H9 (cell line): ENCODE measurements around the gene SORBS1. TPM values are rescaled to one million over a fixed set of nuclear protein-coding genes. Genes with fewer than 3 reads are reported as not detected.

Source experiments
- DNase-seq: peaks from one replicate; pipeline ENCODE4 v3.0.0-alpha.2; 2017
- H2AFZ ChIP-seq: one replicate; pipeline ENCODE4 v1.6.1; 2013; ENCODE audit warnings: mild to moderate bottlenecking, low read length, control low read depth, moderate library complexity
- H2AK5ac ChIP-seq: 2 replicates; pipeline ENCODE4 v1.6.1; 2013; ENCODE audit warnings: low read length, control low read depth, mixed read lengths; ENCODE audit not compliant: insufficient read length
- H2BK120ac ChIP-seq: one replicate; pipeline ENCODE4 v1.6.1; 2013; ENCODE audit warnings: low read depth, mild to moderate bottlenecking, low read length, control low read depth, inconsistent platforms; ENCODE audit not compliant: poor library complexity, severe bottlenecking
- H2BK12ac ChIP-seq: 2 replicates; pipeline ENCODE4 v1.6.1; 2013; ENCODE audit warnings: low read length, control low read depth, mixed read lengths, low read depth; ENCODE audit not compliant: insufficient read length
- H2BK15ac ChIP-seq: 2 replicates; pipeline ENCODE4 v1.6.1; 2013; ENCODE audit warnings: low read depth, low read length, control low read depth
- H2BK20ac ChIP-seq: one replicate; pipeline ENCODE4 v1.6.1; 2013; ENCODE audit warnings: low read depth, mild to moderate bottlenecking, low read length, control low read depth, inconsistent platforms; ENCODE audit not compliant: poor library complexity, severe bottlenecking
- H2BK5ac ChIP-seq: 2 replicates; pipeline ENCODE4 v1.6.1; 2013; ENCODE audit warnings: low read length, control low read depth, mixed read lengths; ENCODE audit not compliant: insufficient read length
- H3K14ac ChIP-seq: 2 replicates; pipeline ENCODE4 v1.6.1; 2013; ENCODE audit warnings: low read length, control low read depth; ENCODE audit not compliant: insufficient read depth
- H3K18ac ChIP-seq: 2 replicates; pipeline ENCODE4 v1.6.1; 2013; ENCODE audit warnings: low read depth, mild to moderate bottlenecking, mixed read lengths, low read length, control low read depth; ENCODE audit not compliant: insufficient read length
- H3K23ac ChIP-seq: 2 replicates; pipeline ENCODE4 v1.6.1; 2013; ENCODE audit warnings: low read length, control low read depth, mixed read lengths, low read depth; ENCODE audit not compliant: insufficient read length
- H3K23me2 ChIP-seq: 2 replicates; pipeline ENCODE4 v1.6.1; 2013; ENCODE audit warnings: low read depth, mild to moderate bottlenecking, mixed read lengths, low read length, control low read depth; ENCODE audit not compliant: insufficient read length, poor library complexity, severe bottlenecking
- H3K27ac ChIP-seq: 2 replicates; pipeline ENCODE4 v1.5.1; 2013; ENCODE audit warnings: low read length, control low read depth, mixed read lengths, low read depth; ENCODE audit not compliant: insufficient read length
- H3K27me3 ChIP-seq: 2 replicates; pipeline ENCODE4 v1.6.1; 2013; ENCODE audit warnings: low read length, control low read depth, inconsistent platforms; ENCODE audit not compliant: insufficient read depth
- H3K4ac ChIP-seq: 2 replicates; pipeline ENCODE4 v1.6.1; 2013; ENCODE audit warnings: low read depth, mild to moderate bottlenecking, control low read depth, inconsistent platforms, low read length, moderate library complexity
- H3K4me1 ChIP-seq: 2 replicates; pipeline ENCODE4 v1.6.1; 2013; ENCODE audit warnings: low read length, control low read depth, inconsistent platforms; ENCODE audit not compliant: insufficient read depth
- H3K4me2 ChIP-seq: 2 replicates; pipeline ENCODE4 v1.6.1; 2013; ENCODE audit warnings: low read length, control low read depth, mixed read lengths; ENCODE audit not compliant: insufficient read length, insufficient read depth
- H3K56ac ChIP-seq: 2 replicates; pipeline ENCODE4 v1.6.1; 2013; ENCODE audit warnings: low read depth, mild to moderate bottlenecking, mixed read lengths, low read length, control low read depth; ENCODE audit not compliant: insufficient read length
- H3K79me1 ChIP-seq: 2 replicates; pipeline ENCODE4 v1.6.1; 2013; ENCODE audit warnings: low read depth, mild to moderate bottlenecking, moderate library complexity, low read length, control low read depth, inconsistent platforms; ENCODE audit not compliant: insufficient read depth, poor library complexity, severe bottlenecking
- H3K79me2 ChIP-seq: 2 replicates; pipeline ENCODE4 v1.6.1; 2013; ENCODE audit warnings: low read length, control low read depth, inconsistent platforms; ENCODE audit not compliant: insufficient read depth
- H3K9ac ChIP-seq: 2 replicates; pipeline ENCODE4 v1.6.1; 2013; ENCODE audit warnings: low read length, control low read depth, mixed read lengths; ENCODE audit not compliant: insufficient read length; ENCODE audit errors: extremely low read depth
- H3K9me3 ChIP-seq: one replicate; pipeline ENCODE4 v1.6.1; 2013; ENCODE audit warnings: low read depth, low read length, inconsistent platforms; ENCODE audit not compliant: control insufficient read depth
- H3T11ph ChIP-seq: one replicate; pipeline ENCODE4 v1.6.1; 2013; ENCODE audit warnings: mild to moderate bottlenecking, low read length, control low read depth, inconsistent platforms
- H4K20me1 ChIP-seq: one replicate; pipeline ENCODE4 v1.6.1; 2013; ENCODE audit not compliant: control insufficient read depth, insufficient read length, insufficient read depth
- H4K5ac ChIP-seq: 2 replicates; pipeline ENCODE4 v1.6.1; 2013; ENCODE audit warnings: low read depth, mild to moderate bottlenecking, mixed read lengths, low read length, control low read depth; ENCODE audit not compliant: insufficient read length
- H4K8ac ChIP-seq: replicated peaks from 2 replicates; pipeline ENCODE4 v1.6.1; 2013; ENCODE audit warnings: low read length, control low read depth, mixed read lengths, low read depth; ENCODE audit not compliant: insufficient read length
- H4K91ac ChIP-seq: 2 replicates; pipeline ENCODE4 v1.6.1; 2013; ENCODE audit warnings: low read depth, mild to moderate bottlenecking, moderate library complexity, mixed read lengths, low read length, control low read depth; ENCODE audit not compliant: insufficient read length
- H3K27ac Mint-ChIP-seq, 3 experiments: 2 replicates in 2 of 3; 3 replicates in 1 of 3; pipeline ENCODE4 v1.8.0; 2020 to 2021; ENCODE audit warnings: mixed read lengths in 3 of 3, mild to moderate bottlenecking in 1 of 3, moderate library complexity in 1 of 3
- H3K27me3 Mint-ChIP-seq: 2 replicates; pipeline ENCODE4 v1.8.0; 2021; ENCODE audit warnings: low read depth, mild to moderate bottlenecking, moderate library complexity, mixed read lengths
- H3K36me3 Mint-ChIP-seq, 3 experiments: 2 replicates in 2 of 3; 3 replicates in 1 of 3; pipeline ENCODE4 v1.8.0; 2020 to 2021; ENCODE audit warnings: low read depth in 3 of 3, mixed read lengths in 3 of 3; ENCODE audit not compliant: insufficient read depth in 1 of 3
- H3K4me1 Mint-ChIP-seq, 2 experiments: 2 replicates each; pipeline ENCODE4 v1.8.0; 2020; ENCODE audit warnings: mixed read lengths in 2 of 2
- H3K4me3 Mint-ChIP-seq, 2 experiments: 2 replicates in 1 of 2; 3 replicates in 1 of 2; pipeline ENCODE4 v1.8.0; 2020 to 2021; ENCODE audit warnings: mild to moderate bottlenecking in 2 of 2, mixed read lengths in 2 of 2, moderate library complexity in 1 of 2
- H3K9me3 Mint-ChIP-seq, 2 experiments: 2 replicates in 1 of 2; 3 replicates in 1 of 2; pipeline ENCODE4 v1.8.0; 2020; ENCODE audit warnings: mild to moderate bottlenecking in 2 of 2, mixed read lengths in 2 of 2, moderate library complexity in 1 of 2
- CTCF ChIP-seq: fragments of 200-600 bp; sonication (generic); conservative IDR thresholded peaks from 3 replicates; pipeline ENCODE4 v1.8.0; 2021; ENCODE audit warnings: antibody characterized with exemption, mild to moderate bottlenecking
- WGBS: extraction: QIAGEN DNeasy Blood & Tissue Kit; methylation state at CpG from one replicate; pipeline ENCODE4 v1.1.7; 2013; ENCODE audit warnings: missing lambda C conversion rate, low lambda C conversion rate, mixed read lengths; ENCODE audit not compliant: insufficient read length; ENCODE audit errors: extremely low coverage; 5-methylcytosine and 5-hydroxymethylcytosine counted together
- total RNA-seq: library from RNA; stranded (reverse); gene quantifications from 2 replicates; pipeline ENCODE4 v1.2.1, GENCODE V29; 2021

The SORBS1 gene
- total RNA-seq, 1 experiment from 2014 or later: 24.3 TPM

- no peak overlapping the region for H3K4me2 ChIP-seq
- no peak overlapping the region for H3K4ac ChIP-seq
- no peak overlapping the region for H2BK15ac ChIP-seq
- H3K4me3 Mint-ChIP-seq: no peak overlapping the region
- WGBS: no CpG with 5 or more reads among the region's 6 CpGs
- H3T11ph ChIP-seq: no peak overlapping the region
- H3K27me3 Mint-ChIP-seq: no peaks in the 10 kb centered on the region
- no peaks in the 10 kb centered on the region for H3K79me2 ChIP-seq
- DNase-seq: no peak
- H3K27ac Mint-ChIP-seq: peak overlapping the region in 1 of 3 experiments; percentile 6; a peak in 1 of 7 replicates
- H3K4me1 ChIP-seq: peaks cover 2% of the 10 kb centered on the region; the same call in 1 of the 2 replicates
- H3K9me3 Mint-ChIP-seq: no peaks in the 10 kb centered on the region
- H3K36me3 Mint-ChIP-seq: no peaks in the 10 kb centered on the region
- no peak overlapping the region for H2BK5ac ChIP-seq
- no peak overlapping the region for H2AFZ ChIP-seq
- no peak overlapping the region for H4K5ac ChIP-seq
- no peak overlapping the region for H2BK120ac ChIP-seq
- H3K18ac ChIP-seq: no peak overlapping the region
- no peak overlapping the region for H3K23ac ChIP-seq
- H4K91ac ChIP-seq: no peak overlapping the region
- no peak overlapping the region for H2BK20ac ChIP-seq
- no peak overlapping the region for H3K27ac ChIP-seq
- peaks cover 19 to 33% of the 10 kb centered on the region in 2 experiments for H3K4me1 Mint-ChIP-seq
- no peaks in the 10 kb centered on the region for H3K9me3 ChIP-seq
- no peak overlapping the region for H2AK5ac ChIP-seq
- TF ChIP-seq CTCF: no peak
- H3K79me1 ChIP-seq: no peaks in the 10 kb centered on the region
- no peak overlapping the region for H2BK12ac ChIP-seq
- H3K14ac ChIP-seq: no peak overlapping the region
- H4K8ac ChIP-seq: no peak overlapping the region
- no peak overlapping the region for H3K9ac ChIP-seq
- H3K23me2 ChIP-seq: no peaks in the 10 kb centered on the region
- H4K20me1 ChIP-seq: no peaks in the 10 kb centered on the region
- H3K56ac ChIP-seq: no peak overlapping the region
- no peaks in the 10 kb centered on the region for H3K27me3 ChIP-seq
These were observed 115.8 kb downstream of the SORBS1 start for GRCh38 chr10:95445223-95445836.
